Measurements from ENCODE around the gene NF2.
A peak's percentile ranks its signal among the peaks of the same experiment; 100 is the strongest.

Gene NF2

GRCh38 chr22:29632672-29633071 lies 29.2 kb downstream of the NF2 start:
- no peak overlapping the region for H3K4me3 ChIP-seq (ENCODE audit: low read depth, low read length)
- no peak for TF ChIP-seq CTCF (IDR thresholded peaks at IDR 0.05; ENCODE audit: borderline replicate concordance, insufficient read depth, low read depth, low read length)

GRCh38 chr22:29633514-29634312 lies 30.3 kb downstream of the NF2 start:
- TF ChIP-seq CTCF (IDR thresholded peaks at IDR 0.05; ENCODE audit: borderline replicate concordance, insufficient read depth, low read depth, low read length), result no peak
- no peak overlapping the region for H3K4me3 ChIP-seq (ENCODE audit: low read depth, low read length)

GRCh38 chr22:29634847-29635246 lies 31.4 kb downstream of the NF2 start:
- H3K4me3 ChIP-seq (ENCODE audit: low read depth, low read length), result no peak overlapping the region
- TF ChIP-seq CTCF (IDR thresholded peaks at IDR 0.05; ENCODE audit: borderline replicate concordance, insufficient read depth, low read depth, low read length), result no peak

GRCh38 chr22:29635734-29636357 lies 32.4 kb downstream of the NF2 start:
- TF ChIP-seq CTCF (IDR thresholded peaks at IDR 0.05; ENCODE audit: borderline replicate concordance, insufficient read depth, low read depth, low read length), result peak; percentile 60
- no peak overlapping the region for H3K4me3 ChIP-seq (ENCODE audit: low read depth, low read length)

GRCh38 chr22:29636751-29637150 lies 33.3 kb downstream of the NF2 start:
- H3K4me3 ChIP-seq (ENCODE audit: low read depth, low read length), result no peak overlapping the region
- no peak for TF ChIP-seq CTCF (IDR thresholded peaks at IDR 0.05; ENCODE audit: borderline replicate concordance, insufficient read depth, low read depth, low read length)

GRCh38 chr22:29637181-29637580 lies 33.7 kb downstream of the NF2 start:
- TF ChIP-seq CTCF (IDR thresholded peaks at IDR 0.05; ENCODE audit: borderline replicate concordance, insufficient read depth, low read depth, low read length), result no peak
- H3K4me3 ChIP-seq (ENCODE audit: low read depth, low read length), result no peak overlapping the region

- no peak overlapping the region for H3K4me3 ChIP-seq (ENCODE audit: low read depth, low read length)
- TF ChIP-seq CTCF (IDR thresholded peaks at IDR 0.05; ENCODE audit: borderline replicate concordance, insufficient read depth, low read depth, low read length), result no peak
These were observed 35.2 kb downstream of the NF2 start for GRCh38 chr22:29638678-29639077.
